NCI-H526 treated with DMSO at 0.1 percent for 48 hours (cell line): ENCODE results near the gene ANO1.

Experiments
- DNase-seq: peaks from one replicate; lab custom pipeline; 2025; lab: John Stamatoyannopoulos, UW

The ANO1 gene

GRCh38 chr11:70139785-70140410 lies 61.8 kb downstream of the ANO1 start:
- DNase-seq, result no peak

- no peak for DNase-seq
These were observed 62.8 kb downstream of the ANO1 start for GRCh38 chr11:70140711-70141485.

- DNase-seq, result no peak
These were observed 63.5 kb downstream of the ANO1 start for GRCh38 chr11:70141486-70142220.

GRCh38 chr11:70142221-70142875 lies 64.2 kb downstream of the ANO1 start:
- peak; percentile 73 for DNase-seq

- DNase-seq, result no peak
These were observed 66.1 kb downstream of the ANO1 start for GRCh38 chr11:70144262-70144661.

- no peak for DNase-seq
These were observed 67.0 kb downstream of the ANO1 start for GRCh38 chr11:70145071-70145470.

- DNase-seq, result no peak
These were observed 67.7 kb downstream of the ANO1 start for GRCh38 chr11:70145841-70146240.

- DNase-seq, result no peak
These were observed 68.2 kb downstream of the ANO1 start for GRCh38 chr11:70146299-70146698.

- DNase-seq, result no peak
These were observed 68.9 kb downstream of the ANO1 start for GRCh38 chr11:70146895-70147520.

GRCh38 chr11:70147668-70148067 lies 69.6 kb downstream of the ANO1 start:
- no peak for DNase-seq

- DNase-seq, result no peak
These were observed 73.6 kb downstream of the ANO1 start for GRCh38 chr11:70151671-70152070.

GRCh38 chr11:70153133-70153727 lies 75.1 kb downstream of the ANO1 start:
- no peak for DNase-seq

GRCh38 chr11:70155386-70155785 lies 77.3 kb downstream of the ANO1 start:
- DNase-seq, result no peak

- no peak for DNase-seq
These were observed 78.3 kb downstream of the ANO1 start for GRCh38 chr11:70156291-70157037.

GRCh38 chr11:70158201-70158600 lies 80.1 kb downstream of the ANO1 start:
- DNase-seq, result no peak

GRCh38 chr11:70158757-70159389 lies 80.8 kb downstream of the ANO1 start:
- DNase-seq, result no peak

- DNase-seq, result no peak
These were observed 81.8 kb downstream of the ANO1 start for GRCh38 chr11:70159627-70160570.

- no peak for DNase-seq
These were observed 83.0 kb downstream of the ANO1 start for GRCh38 chr11:70161043-70161625.

- DNase-seq, result no peak
These were observed 86.6 kb downstream of the ANO1 start for GRCh38 chr11:70164705-70165104.
